GM06990 (cell line): ENCODE measurements around the gene CNFN.

ENCODE experiments used
- DNase-seq: peaks from one replicate; pipeline ENCODE4 v3.0.0-alpha.2; 2011; ENCODE audit not compliant: insufficient read length; ENCODE audit errors: extremely low read depth
- H3K27me3 ChIP-seq: replicated peaks from 2 replicates; pipeline ENCODE4 v1.6.0; 2011; ENCODE audit warnings: low read length; ENCODE audit not compliant: control insufficient read depth, insufficient read depth
- H3K36me3 ChIP-seq: 2 replicates; pipeline ENCODE4 v1.5.1; 2011; ENCODE audit warnings: low read length; ENCODE audit not compliant: control insufficient read depth, insufficient read depth
- H3K4me3 ChIP-seq: replicated peaks from 2 replicates; pipeline ENCODE4 v1.5.1; 2011; ENCODE audit warnings: low read depth, mild to moderate bottlenecking, control low read depth, low read length
- TF ChIP-seq, protein P1 (sequence below): IDR thresholded peaks from 2 replicates; pipeline ENCODE4 v1.5.1; 2011; ENCODE audit warnings: low read length, control low read depth, mild to moderate bottlenecking, inconsistent platforms; ENCODE audit not compliant: insufficient read depth, poor library complexity, severe bottlenecking

The CNFN gene

GRCh38 chr19:42394751-42395150 is 4.7 kb upstream of the CNFN start:
- no peak for DNase-seq
- TF ChIP-seq, protein P1, sequence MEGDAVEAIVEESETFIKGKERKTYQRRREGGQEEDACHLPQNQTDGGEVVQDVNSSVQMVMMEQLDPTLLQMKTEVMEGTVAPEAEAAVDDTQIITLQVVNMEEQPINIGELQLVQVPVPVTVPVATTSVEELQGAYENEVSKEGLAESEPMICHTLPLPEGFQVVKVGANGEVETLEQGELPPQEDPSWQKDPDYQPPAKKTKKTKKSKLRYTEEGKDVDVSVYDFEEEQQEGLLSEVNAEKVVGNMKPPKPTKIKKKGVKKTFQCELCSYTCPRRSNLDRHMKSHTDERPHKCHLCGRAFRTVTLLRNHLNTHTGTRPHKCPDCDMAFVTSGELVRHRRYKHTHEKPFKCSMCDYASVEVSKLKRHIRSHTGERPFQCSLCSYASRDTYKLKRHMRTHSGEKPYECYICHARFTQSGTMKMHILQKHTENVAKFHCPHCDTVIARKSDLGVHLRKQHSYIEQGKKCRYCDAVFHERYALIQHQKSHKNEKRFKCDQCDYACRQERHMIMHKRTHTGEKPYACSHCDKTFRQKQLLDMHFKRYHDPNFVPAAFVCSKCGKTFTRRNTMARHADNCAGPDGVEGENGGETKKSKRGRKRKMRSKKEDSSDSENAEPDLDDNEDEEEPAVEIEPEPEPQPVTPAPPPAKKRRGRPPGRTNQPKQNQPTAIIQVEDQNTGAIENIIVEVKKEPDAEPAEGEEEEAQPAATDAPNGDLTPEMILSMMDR = no peak
- Histone ChIP-seq H3K4me3 (no peak overlapping the region), H3K36me3 (no peaks in the 10 kb centered on the region), H3K27me3 (no peaks in the 10 kb centered on the region)

- no peaks in the 10 kb centered on the region for H3K36me3 ChIP-seq
- TF ChIP-seq, protein P1 = no peak
- H3K27me3 ChIP-seq = no peaks in the 10 kb centered on the region
- H3K4me3 ChIP-seq = no peak overlapping the region
- no peak for DNase-seq
Measured at GRCh38 chr19:42392165-42392564, 2.1 kb upstream of the CNFN start.

DNA sequence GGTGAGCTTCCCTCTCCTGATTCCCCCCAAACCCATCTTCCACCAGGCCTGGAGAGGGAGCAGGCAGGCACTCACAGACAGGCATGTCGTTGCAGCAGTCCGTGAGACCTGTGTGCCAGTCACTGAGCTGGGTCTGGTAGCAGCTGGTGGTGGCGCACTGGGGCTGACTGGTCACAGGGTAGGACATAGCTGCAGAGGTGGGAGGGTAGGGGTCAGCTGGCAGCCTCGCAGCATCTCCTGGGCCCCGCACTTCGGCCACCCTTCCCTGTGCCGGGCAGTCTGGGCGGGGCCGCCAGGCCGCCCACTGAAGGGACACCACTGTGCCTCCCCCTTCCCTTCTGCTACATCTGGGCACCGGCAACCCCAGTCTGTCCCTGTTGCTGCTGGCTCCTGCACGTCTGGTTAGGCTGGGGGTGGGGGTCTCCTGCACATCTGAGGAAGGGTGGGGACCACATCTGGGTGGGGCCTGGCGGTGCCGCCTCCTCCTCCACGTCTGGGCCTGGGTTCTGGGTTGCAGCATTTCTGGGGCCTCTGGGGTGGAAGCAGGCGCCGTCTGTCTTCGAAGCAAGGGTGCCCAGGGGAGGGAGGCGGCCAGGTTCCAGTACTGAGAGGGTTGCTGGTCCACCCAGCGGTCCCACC is 1.1 kb downstream of the CNFN start:
- Histone ChIP-seq H3K36me3 (no peaks in the 10 kb centered on the region), H3K27me3 (no peaks in the 10 kb centered on the region), H3K4me3 (no peak overlapping the region)
- DNase-seq = no peak
- TF ChIP-seq, protein P1 = no peak

- H3K36me3 ChIP-seq = no peaks in the 10 kb centered on the region
- peak; percentile 70 for DNase-seq
- no peak overlapping the region; the same call in 1 of the 2 replicates for H3K4me3 ChIP-seq
- H3K27me3 ChIP-seq = no peaks in the 10 kb centered on the region; the same call in 1 of the 2 replicates
- TF ChIP-seq, protein P1 = peak; percentile 48
Measured at GRCh38 chr19:42386974-42387707, 3.0 kb downstream of the CNFN start.

- TF ChIP-seq, protein P1 = no peak
- Histone ChIP-seq H3K4me3 (no peak overlapping the region), H3K36me3 (no peaks in the 10 kb centered on the region; the same call in 1 of the 2 replicates), H3K27me3 (no peaks in the 10 kb centered on the region; the same call in none of the 2 replicates)
- no peak for DNase-seq
Measured at GRCh38 chr19:42380155-42380554, 9.9 kb downstream of the CNFN start.
